Upper lobe of right lung (tissue), 1 donor: Measurements from ENCODE around the gene RNASE8. TPM values are rescaled to one million over a fixed set of nuclear protein-coding genes. Genes with fewer than 3 reads are reported as not detected.
A peak's percentile ranks its signal among the peaks of the same experiment; 100 is the strongest.

ENCODE experiments used
- ATAC-seq: fragments of 200-7000 bp; cut with Tn5 transposase; one replicate; pipeline ENCODE4 v1.9.1; 2020; ENCODE audit warnings: mild to moderate bottlenecking, moderate library complexity
- DNase-seq: peaks from one replicate; pipeline ENCODE4 v3.0.0-alpha.2; 2020
- H3K27ac ChIP-seq: fragments of 200-600 bp; one replicate; pipeline ENCODE4 v1.8.0; 2022
- H3K27me3 ChIP-seq: fragments of 200-600 bp; one replicate; pipeline ENCODE4 v1.8.0; 2022; ENCODE audit warnings: mild to moderate bottlenecking
- H3K36me3 ChIP-seq: fragments of 200-600 bp; one replicate; pipeline ENCODE4 v1.8.0; 2022
- H3K4me1 ChIP-seq: fragments of 200-600 bp; one replicate; pipeline ENCODE4 v1.8.0; 2022
- H3K4me3 ChIP-seq: fragments of 200-600 bp; one replicate; pipeline ENCODE4 v1.8.0; 2022; ENCODE audit warnings: mild to moderate bottlenecking
- H3K9me3 ChIP-seq: fragments of 200-600 bp; one replicate; pipeline ENCODE4 v1.8.0; 2022
- CTCF ChIP-seq: fragments of 200-600 bp; IDR thresholded peaks from one replicate; pipeline ENCODE4 v1.8.0; 2022; ENCODE audit warnings: antibody characterized with exemption
- intact Hi-C: fragments of 100-400 bp; cut with DNase I; formaldehyde crosslinking; loops from one replicate; pipeline ENCODE4 v1.11.0; 2022
- microRNA-seq: library from miRNA; unstranded; fragments of <30 nt; microRNA quantifications from one replicate; pipeline ENCODE4 v1.2.0, GENCODE V29; 2020; ENCODE audit warnings: borderline microRNAs expressed
- total RNA-seq: library from RNA; stranded (reverse); fragmentation: NEBNext Ultra II Directional; extraction: Animal tissue kit (Norgen Biotek cat#: 25700); gene quantifications from one replicate; pipeline ENCODE4 v1.2.1, GENCODE V29; 2021
- donor health status: DM: no; HTN: yes; CAD: no; lungs with severe emphysema.

Gene RNASE8
- total RNA-seq, 1 donor from 2014 or later: not detected

GRCh38 chr14:21105095-21105494 lies 47.5 kb downstream of the RNASE8 start:
- Histone ChIP-seq H3K9me3 (no peaks in the 10 kb centered on the region), H3K4me1 (peaks cover 33% of the 10 kb centered on the region), H3K27ac (peak overlapping the region; percentile 99), H3K4me3 (no peak overlapping the region), H3K36me3 (no peaks in the 10 kb centered on the region), H3K27me3 (no peaks in the 10 kb centered on the region)
- intact Hi-C loops: loop anchor here (10.0 kb wide), 1 partner anchor 780 kb away; no protein-coding TSS in a partner anchor
- TF ChIP-seq CTCF: no peak
- DNase-seq (no peak), ATAC-seq (no peak)

GRCh38 chr14:21106176-21106497 lies 48.5 kb downstream of the RNASE8 start:
- no peak for DNase-seq
- Histone ChIP-seq H3K9me3 (no peaks in the 10 kb centered on the region), H3K4me3 (no peak overlapping the region), H3K4me1 (peaks cover 33% of the 10 kb centered on the region), H3K27me3 (no peaks in the 10 kb centered on the region), H3K36me3 (no peaks in the 10 kb centered on the region), H3K27ac (peak overlapping the region; percentile 20)
- TF ChIP-seq CTCF: no peak
- intact Hi-C loops: loop anchor here (10.0 kb wide), 1 partner anchor 781 kb away; no protein-coding TSS in a partner anchor
- ATAC-seq: no peak

- H3K27me3 ChIP-seq: no peaks in the 10 kb centered on the region
- ATAC-seq: peak; percentile 53
- H3K27ac ChIP-seq: peak overlapping the region; percentile 20
- H3K4me3 ChIP-seq: no peak overlapping the region
- intact Hi-C loops: loop anchor here (10.0 kb wide), 1 partner anchor 782 kb away; no protein-coding TSS in a partner anchor
- DNase-seq: peak; percentile 91
- H3K4me1 ChIP-seq: peaks cover 33% of the 10 kb centered on the region
- H3K36me3 ChIP-seq: no peaks in the 10 kb centered on the region
- peak; percentile 91 for TF ChIP-seq CTCF
- H3K9me3 ChIP-seq: no peaks in the 10 kb centered on the region
These were observed 49.1 kb downstream of the RNASE8 start for GRCh38 chr14:21106498-21107282.

- no peaks in the 10 kb centered on the region for H3K9me3 ChIP-seq
- no peaks in the 10 kb centered on the region for H3K36me3 ChIP-seq
- no peaks in the 10 kb centered on the region for H3K27me3 ChIP-seq
- intact Hi-C loops: loop anchor here (10.0 kb wide), 1 partner anchor 783 kb away; no protein-coding TSS in a partner anchor
- no peak for TF ChIP-seq CTCF
- peaks cover 33% of the 10 kb centered on the region for H3K4me1 ChIP-seq
- peak overlapping the region; percentile 20 for H3K27ac ChIP-seq
- DNase-seq: no peak
- H3K4me3 ChIP-seq: no peak overlapping the region
- ATAC-seq: no peak
These were observed 49.7 kb downstream of the RNASE8 start for GRCh38 chr14:21107283-21107800.

Small RNA genes within 50 kb of the gene (microRNA-seq; reads per million reads assigned to microRNA genes)
- gene MIR6717: not detected

Other genes with a start within 250 kb of the RNASE8 start
- not detected for gene RNASE3, start 166.4 kb upstream of the RNASE8 start, total RNA-seq
- gene RNASE2, start 102.3 kb upstream of the RNASE8 start, total RNA-seq: 4.1 TPM
- gene METTL17, start 67.8 kb upstream of the RNASE8 start, total RNA-seq: 51.0 TPM
- not detected for gene SLC39A2, start 58.5 kb upstream of the RNASE8 start, total RNA-seq
- gene NDRG2, start 32.8 kb upstream of the RNASE8 start, total RNA-seq: 127 TPM
- gene TPPP2, start 27.6 kb upstream of the RNASE8 start, total RNA-seq: not detected
- not detected for gene RNASE13, start 23.0 kb upstream of the RNASE8 start, total RNA-seq
- gene RNASE7, start 15.5 kb upstream of the RNASE8 start, total RNA-seq: not detected
- 39.2 TPM for gene ARHGEF40, start 12.5 kb downstream of the RNASE8 start, total RNA-seq
- gene ZNF219, start 40.8 kb downstream of the RNASE8 start, total RNA-seq: 52.8 TPM
- gene TMEM253, start 43.2 kb downstream of the RNASE8 start, total RNA-seq: 0.67 TPM
- gene OR5AU1, start 98.2 kb downstream of the RNASE8 start, total RNA-seq: not detected
- gene HNRNPC, start 211.6 kb downstream of the RNASE8 start, total RNA-seq: 368 TPM
- 1.7 TPM for gene RPGRIP1, start 222.3 kb downstream of the RNASE8 start, total RNA-seq